ENCODE data around the gene ANKRD17.

The ANKRD17 gene

DNA sequence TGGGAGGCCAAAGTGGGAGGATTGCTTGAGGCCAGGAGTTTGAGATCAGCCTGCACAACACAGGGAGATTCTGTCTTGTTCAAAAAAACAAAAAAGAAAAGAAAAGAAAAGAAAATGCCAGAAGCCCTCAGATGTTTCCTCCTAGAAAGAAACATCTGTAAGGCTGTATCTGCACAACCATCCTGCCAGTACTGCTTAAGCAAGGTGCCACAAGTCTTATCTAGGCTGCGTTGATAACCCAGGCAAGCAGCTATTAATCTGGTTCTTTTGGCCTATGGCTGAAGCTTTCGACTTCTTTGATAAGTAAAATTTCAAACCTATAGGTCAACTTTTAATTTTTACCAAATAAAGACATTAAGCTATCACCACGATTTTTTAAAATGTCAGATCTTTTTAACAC, 192.2 kb downstream of the ANKRD17 start:
- peaks cover 56% of the 10 kb centered on the region for H3K36me3 ChIP-seq (ENCODE audit: control insufficient read depth, low read length)
- H3K9me2 ChIP-seq (replicated peaks; ENCODE audit: control insufficient read depth, low read length), result no peaks in the 10 kb centered on the region
- no peaks in the 10 kb centered on the region for H3K9me3 ChIP-seq (ENCODE audit: control insufficient read depth, insufficient read depth, low read length)
- no peak overlapping the region for H3K4me3 ChIP-seq (ENCODE audit: low read length)
- no peaks in the 10 kb centered on the region for H3K27me3 ChIP-seq (ENCODE audit: control insufficient read depth, low read length)
- no peak overlapping the region for H3K27ac ChIP-seq (ENCODE audit: low read depth, low read length)
- H3K79me2 ChIP-seq (ENCODE audit: control insufficient read depth, low read length), result peaks cover 53% of the 10 kb centered on the region
- TF ChIP-seq, protein P1, sequence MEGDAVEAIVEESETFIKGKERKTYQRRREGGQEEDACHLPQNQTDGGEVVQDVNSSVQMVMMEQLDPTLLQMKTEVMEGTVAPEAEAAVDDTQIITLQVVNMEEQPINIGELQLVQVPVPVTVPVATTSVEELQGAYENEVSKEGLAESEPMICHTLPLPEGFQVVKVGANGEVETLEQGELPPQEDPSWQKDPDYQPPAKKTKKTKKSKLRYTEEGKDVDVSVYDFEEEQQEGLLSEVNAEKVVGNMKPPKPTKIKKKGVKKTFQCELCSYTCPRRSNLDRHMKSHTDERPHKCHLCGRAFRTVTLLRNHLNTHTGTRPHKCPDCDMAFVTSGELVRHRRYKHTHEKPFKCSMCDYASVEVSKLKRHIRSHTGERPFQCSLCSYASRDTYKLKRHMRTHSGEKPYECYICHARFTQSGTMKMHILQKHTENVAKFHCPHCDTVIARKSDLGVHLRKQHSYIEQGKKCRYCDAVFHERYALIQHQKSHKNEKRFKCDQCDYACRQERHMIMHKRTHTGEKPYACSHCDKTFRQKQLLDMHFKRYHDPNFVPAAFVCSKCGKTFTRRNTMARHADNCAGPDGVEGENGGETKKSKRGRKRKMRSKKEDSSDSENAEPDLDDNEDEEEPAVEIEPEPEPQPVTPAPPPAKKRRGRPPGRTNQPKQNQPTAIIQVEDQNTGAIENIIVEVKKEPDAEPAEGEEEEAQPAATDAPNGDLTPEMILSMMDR (IDR thresholded peaks at IDR 0.05; ENCODE audit: low read depth, low read length, poor library complexity, severe bottlenecking), result no peak
- TF ChIP-seq EZH2phosphoT487 (IDR thresholded peaks at IDR 0.05; ENCODE audit: borderline replicate concordance, low read length), result no peak
- no peaks in the 10 kb centered on the region for H4K20me1 ChIP-seq (ENCODE audit: control insufficient read depth, insufficient read depth, low read depth, low read length)
- H3F3A ChIP-seq (ENCODE audit: control insufficient read depth, insufficient read depth), result peaks cover 22% of the 10 kb centered on the region
- H3K4me1 ChIP-seq (ENCODE audit: control insufficient read depth, low read length), result peaks cover 25% of the 10 kb centered on the region
- 0 out of 2 replicates have a peak overlapping the region, but pooled peaks have one; percentile 6 for H3K4me2 ChIP-seq (ENCODE audit: low read length)

- Histone ChIP-seq H3K27me3 (ENCODE audit: control insufficient read depth, low read length) (no peaks in the 10 kb centered on the region), H3K4me2 (ENCODE audit: low read length) (no peak overlapping the region), H3K36me3 (ENCODE audit: control insufficient read depth, low read length) (peaks cover 73% of the 10 kb centered on the region), H3F3A (ENCODE audit: control insufficient read depth, insufficient read depth) (peaks cover 9% of the 10 kb centered on the region), H3K9me2 (replicated peaks; ENCODE audit: control insufficient read depth, low read length) (no peaks in the 10 kb centered on the region), H3K4me1 (ENCODE audit: control insufficient read depth, low read length) (peaks cover 14% of the 10 kb centered on the region), H3K79me2 (ENCODE audit: control insufficient read depth, low read length) (peaks cover 53% of the 10 kb centered on the region), H3K27ac (ENCODE audit: low read depth, low read length) (no peak overlapping the region), H4K20me1 (ENCODE audit: control insufficient read depth, insufficient read depth, low read depth, low read length) (no peaks in the 10 kb centered on the region; the same call in 1 of the 2 replicates), H3K4me3 (ENCODE audit: low read length) (no peak overlapping the region), H3K9me3 (ENCODE audit: control insufficient read depth, insufficient read depth, low read length) (no peaks in the 10 kb centered on the region)
- TF ChIP-seq EZH2phosphoT487 (IDR thresholded peaks at IDR 0.05; ENCODE audit: borderline replicate concordance, low read length), result no peak
- TF ChIP-seq, protein P1 (IDR thresholded peaks at IDR 0.05; ENCODE audit: low read depth, low read length, poor library complexity, severe bottlenecking), result no peak
Measured at GRCh38 chr4:73064536-73064935, 194.1 kb downstream of the ANKRD17 start.

- no peaks in the 10 kb centered on the region for H3K4me1 ChIP-seq (ENCODE audit: control insufficient read depth, low read length)
- H3K9me2 ChIP-seq (replicated peaks; ENCODE audit: control insufficient read depth, low read length), result no peaks in the 10 kb centered on the region
- no peak overlapping the region for H3K4me3 ChIP-seq (ENCODE audit: low read length)
- no peaks in the 10 kb centered on the region; the same call in 1 of the 2 replicates for H4K20me1 ChIP-seq (ENCODE audit: control insufficient read depth, insufficient read depth, low read depth, low read length)
- H3K4me2 ChIP-seq (ENCODE audit: low read length), result no peak overlapping the region
- H3K9me3 ChIP-seq (ENCODE audit: control insufficient read depth, insufficient read depth, low read length), result no peaks in the 10 kb centered on the region
- H3K79me2 ChIP-seq (ENCODE audit: control insufficient read depth, low read length), result no peaks in the 10 kb centered on the region
- no peaks in the 10 kb centered on the region for H3K27me3 ChIP-seq (ENCODE audit: control insufficient read depth, low read length)
- peaks cover 53% of the 10 kb centered on the region for H3K36me3 ChIP-seq (ENCODE audit: control insufficient read depth, low read length)
- TF ChIP-seq, protein P1 (IDR thresholded peaks at IDR 0.05; ENCODE audit: low read depth, low read length, poor library complexity, severe bottlenecking), result no peak
- TF ChIP-seq EZH2phosphoT487 (IDR thresholded peaks at IDR 0.05; ENCODE audit: borderline replicate concordance, low read length), result no peak
- H3K27ac ChIP-seq (ENCODE audit: low read depth, low read length), result no peak overlapping the region
- no peaks in the 10 kb centered on the region for H3F3A ChIP-seq (ENCODE audit: control insufficient read depth, insufficient read depth)
Measured at GRCh38 chr4:73055241-73055897, 203.2 kb downstream of the ANKRD17 start.

Measured in DOHH2 (cell line).